OCI-LY7 (cell line): ENCODE results near the gene ARRDC2. TPM values are rescaled to one million over a fixed set of nuclear protein-coding genes. Genes with fewer than 3 reads are reported as not detected.

Source experiments
- BruUV-seq: library from RNA; stranded (reverse); fragments of 400-500 nt; replicated peaks from 2 replicates; lab custom pipeline; 2021; lab: Mats Ljungman, UMichigan
- CTCF ChIA-PET: fragments of 300-600 bp; sonication (Branson Sonifier 250); formaldehyde crosslinking; loops from one replicate; lab custom pipeline; 2022; ENCODE audit warnings: antibody characterized with exemption; ENCODE audit not compliant: unreplicated experiment; lab: Charles Lee
- POLR2A ChIA-PET: fragments of 300-600 bp; sonication (Branson Sonifier 250); formaldehyde crosslinking; loops from one replicate; lab custom pipeline; 2022; ENCODE audit warnings: antibody characterized with exemption; lab: Charles Lee
- DNase-seq: peaks from one replicate; pipeline ENCODE4 v3.0.0-alpha.2; 2015; ENCODE audit warnings: low spot score
- H2AFZ ChIP-seq: fragments of 200-600 bp; sonication (generic), shearing (Covaris generic); 2 replicates; pipeline ENCODE4 v1.6.1; 2014; ENCODE audit warnings: mild to moderate bottlenecking, antibody characterized with exemption, low read length, moderate library complexity
- H3K27ac ChIP-seq: fragments of 200-600 bp; sonication (generic); 2 replicates; pipeline ENCODE4 v1.5.1; 2014; ENCODE audit warnings: mixed run types, low read depth, mild to moderate bottlenecking, moderate library complexity, low read length, inconsistent platforms; ENCODE audit not compliant: poor library complexity, severe bottlenecking
- H3K36me3 ChIP-seq: fragments of 200-600 bp; sonication (generic); 2 replicates; pipeline ENCODE4 v1.6.1; 2014; ENCODE audit warnings: mild to moderate bottlenecking, antibody characterized with exemption, low read length, moderate library complexity, mixed read lengths; ENCODE audit not compliant: insufficient read depth
- H3K4me1 ChIP-seq: fragments of 200-600 bp; sonication (generic); 2 replicates; pipeline ENCODE4 v1.5.1; 2014; ENCODE audit warnings: mild to moderate bottlenecking, low read length; ENCODE audit not compliant: insufficient read depth, poor library complexity, severe bottlenecking
- H3K4me2 ChIP-seq: fragments of 200-600 bp; sonication (generic); 2 replicates; pipeline ENCODE4 v1.6.1; 2014; ENCODE audit warnings: mild to moderate bottlenecking, low read length
- H3K4me3 ChIP-seq: fragments of 200-600 bp; sonication (generic); 2 replicates; pipeline ENCODE4 v1.5.1; 2014; ENCODE audit warnings: mild to moderate bottlenecking, low read depth, low read length; ENCODE audit not compliant: poor library complexity, severe bottlenecking
- H3K79me2 ChIP-seq: fragments of 200-600 bp; sonication (generic); 2 replicates; pipeline ENCODE4 v1.6.1; 2016; ENCODE audit warnings: low read depth, mild to moderate bottlenecking, low read length, moderate library complexity, mixed read lengths; ENCODE audit not compliant: insufficient read depth
- H3K9me2 ChIP-seq: fragments of 200-600 bp; sonication (generic); 2 replicates; pipeline ENCODE4 v1.6.1; 2016; ENCODE audit warnings: mild to moderate bottlenecking, low read length, mixed read lengths; ENCODE audit not compliant: insufficient read depth
- H3K9me3 ChIP-seq: fragments of 200-600 bp; sonication (generic); 2 replicates; pipeline ENCODE4 v1.6.1; 2014; ENCODE audit warnings: mild to moderate bottlenecking, mixed run types, low read length, mixed read lengths
- H4K20me1 ChIP-seq: fragments of 200-600 bp; sonication (generic); 2 replicates; pipeline ENCODE4 v1.6.1; 2014; ENCODE audit warnings: mild to moderate bottlenecking, antibody characterized with exemption, low read length, moderate library complexity, mixed read lengths; ENCODE audit not compliant: insufficient read depth
- EZH2phosphoT487 ChIP-seq: fragments of 200-600 bp; sonication (generic); IDR thresholded peaks from 2 replicates; pipeline ENCODE4 v1.6.1; 2018; ENCODE audit warnings: low read depth, borderline replicate concordance, mild to moderate bottlenecking, mixed run types, antibody characterized with exemption, low read length, moderate library complexity, mixed read lengths
- intact Hi-C: fragments of 100-400 bp; cut with micrococcal nuclease; formaldehyde crosslinking; loops from one replicate; pipeline ENCODE4 v1.10.0; 2022; ENCODE audit not compliant: unreplicated experiment
- total RNA-seq, 2 experiments: library from RNA; depleted of rRNA in 1 of 2; stranded (reverse); fragments of >200 nt in 1 of 2; shearing (Covaris generic) in 1 of 2; gene quantifications; 2 replicates each; pipeline ENCODE4 v1.2.3, GENCODE V29; 2014 to 2022
- TF ChIP-seq, protein P1 (sequence below): fragments of 200-600 bp; sonication (generic); conservative IDR thresholded peaks from 2 replicates; pipeline ENCODE4 v1.5.1; 2014; ENCODE audit warnings: mild to moderate bottlenecking, antibody characterized with exemption, low read length, moderate library complexity, mixed read lengths

ARRDC2 gene
- total RNA-seq, 2 experiments from 2014 or later, result 30.7 TPM

DNA sequence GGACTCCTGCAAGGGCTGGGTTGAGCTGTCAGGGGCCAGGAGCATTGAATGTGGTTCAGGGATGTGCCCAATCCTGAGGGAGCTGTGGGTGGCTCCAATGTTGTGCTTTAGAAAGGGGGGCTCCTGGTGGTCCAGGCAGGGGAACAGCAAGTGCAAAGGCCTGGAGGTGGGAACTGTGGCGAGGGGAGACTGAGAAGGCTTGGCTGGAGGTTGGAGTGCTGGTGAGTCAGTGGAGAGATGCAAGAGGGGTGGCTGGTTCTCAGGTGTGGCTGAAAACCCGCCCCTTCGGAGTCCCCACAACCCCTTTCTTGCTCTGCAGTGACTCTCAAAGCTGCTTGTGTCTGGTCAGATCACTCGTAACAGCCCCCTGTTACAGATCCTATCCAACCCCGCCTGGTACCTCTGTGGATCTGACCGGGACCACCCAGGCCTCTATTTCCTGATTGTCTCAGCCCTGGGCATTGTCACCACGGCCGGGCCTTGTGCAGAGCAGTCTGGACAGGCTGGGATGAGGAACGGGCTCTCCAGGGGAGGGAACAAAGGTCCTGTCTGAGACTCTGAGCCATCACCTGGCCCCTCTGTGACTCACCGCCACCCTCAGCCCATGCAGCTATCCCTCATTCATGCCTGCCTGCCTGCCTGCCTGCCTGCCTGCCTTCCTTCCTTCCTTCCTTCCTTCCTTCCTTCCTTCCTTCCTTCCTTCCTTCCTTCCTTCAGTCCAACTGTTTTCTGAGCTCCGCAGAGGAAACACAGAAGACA, 42.4 kb upstream of the ARRDC2 start:
- Histone ChIP-seq H3K4me2 (no peak overlapping the region), H3K36me3 (no peaks in the 10 kb centered on the region), H3K9me3 (no peaks in the 10 kb centered on the region), H4K20me1 (no peaks in the 10 kb centered on the region), H3K79me2 (no peaks in the 10 kb centered on the region), H2AFZ (no peak overlapping the region), H3K9me2 (no peaks in the 10 kb centered on the region), H3K4me3 (no peak overlapping the region), H3K4me1 (no peaks in the 10 kb centered on the region), H3K27ac (no peak overlapping the region)
- intact Hi-C loops, result no loop called here
- TF ChIP-seq EZH2phosphoT487, result no peak
- TF ChIP-seq, protein P1, sequence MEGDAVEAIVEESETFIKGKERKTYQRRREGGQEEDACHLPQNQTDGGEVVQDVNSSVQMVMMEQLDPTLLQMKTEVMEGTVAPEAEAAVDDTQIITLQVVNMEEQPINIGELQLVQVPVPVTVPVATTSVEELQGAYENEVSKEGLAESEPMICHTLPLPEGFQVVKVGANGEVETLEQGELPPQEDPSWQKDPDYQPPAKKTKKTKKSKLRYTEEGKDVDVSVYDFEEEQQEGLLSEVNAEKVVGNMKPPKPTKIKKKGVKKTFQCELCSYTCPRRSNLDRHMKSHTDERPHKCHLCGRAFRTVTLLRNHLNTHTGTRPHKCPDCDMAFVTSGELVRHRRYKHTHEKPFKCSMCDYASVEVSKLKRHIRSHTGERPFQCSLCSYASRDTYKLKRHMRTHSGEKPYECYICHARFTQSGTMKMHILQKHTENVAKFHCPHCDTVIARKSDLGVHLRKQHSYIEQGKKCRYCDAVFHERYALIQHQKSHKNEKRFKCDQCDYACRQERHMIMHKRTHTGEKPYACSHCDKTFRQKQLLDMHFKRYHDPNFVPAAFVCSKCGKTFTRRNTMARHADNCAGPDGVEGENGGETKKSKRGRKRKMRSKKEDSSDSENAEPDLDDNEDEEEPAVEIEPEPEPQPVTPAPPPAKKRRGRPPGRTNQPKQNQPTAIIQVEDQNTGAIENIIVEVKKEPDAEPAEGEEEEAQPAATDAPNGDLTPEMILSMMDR, result no peak
- BruUV-seq, result no TSS peak
- DNase-seq, result no peak
- CTCF ChIA-PET, result no interaction called here
- POLR2A ChIA-PET, result no interaction called here

DNA sequence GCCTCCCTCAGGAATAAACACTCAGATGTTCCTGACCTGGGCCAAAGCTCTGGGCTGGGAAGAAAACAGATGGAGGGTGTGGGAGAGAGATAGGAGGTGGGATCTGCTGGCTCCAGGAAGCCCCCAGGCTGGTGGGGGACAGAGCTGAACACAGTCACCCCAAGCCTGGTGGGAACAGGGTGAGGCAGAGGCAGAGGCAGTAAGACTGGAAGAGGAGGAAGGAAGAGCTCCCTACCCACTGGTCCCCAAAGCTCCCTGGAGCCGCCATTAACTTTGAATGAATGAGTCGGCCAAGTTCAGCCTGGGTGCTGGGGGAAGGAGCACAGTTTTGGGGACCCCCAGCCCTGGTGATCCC, 41.9 kb upstream of the ARRDC2 start:
- H4K20me1 ChIP-seq, result no peaks in the 10 kb centered on the region
- intact Hi-C loops, result no loop called here
- no peaks in the 10 kb centered on the region for H3K79me2 ChIP-seq
- H3K36me3 ChIP-seq, result no peaks in the 10 kb centered on the region
- no peak for DNase-seq
- CTCF ChIA-PET, result interaction anchor here (1.0 kb wide), 1 partner anchor 18 kb away, joined by 7 read pairs; no protein-coding TSS in a partner anchor
- POLR2A ChIA-PET, result no interaction called here
- H3K27ac ChIP-seq, result no peak overlapping the region
- H3K9me3 ChIP-seq, result no peaks in the 10 kb centered on the region
- TF ChIP-seq EZH2phosphoT487, result no peak
- TF ChIP-seq, protein P1, result no peak
- BruUV-seq, result no TSS peak
- H3K4me1 ChIP-seq, result no peaks in the 10 kb centered on the region
- H3K9me2 ChIP-seq, result no peaks in the 10 kb centered on the region
- H2AFZ ChIP-seq, result no peak overlapping the region
- no peak overlapping the region for H3K4me3 ChIP-seq
- H3K4me2 ChIP-seq, result no peak overlapping the region
